SK-N-SH (cell line): Measurements from ENCODE around the gene PDZRN4. TPM values are rescaled to one million over a fixed set of nuclear protein-coding genes. Genes with fewer than 3 reads are reported as not detected.

Source experiments
- CTCF ChIA-PET: fragments of 300-600, 350-600 bp; formaldehyde crosslinking; extraction: SDS; loops from one replicate; lab custom pipeline; 2021; lab: Yijun Ruan, JAX
- POLR2A ChIA-PET: fragments of 350-600 bp; sonication (Branson Sonifier 250); formaldehyde crosslinking; extraction: SDS; loops from one replicate; lab custom pipeline; 2020; ENCODE audit warnings: antibody characterized with exemption, inconsistent platforms; lab: Yijun Ruan, JAX
- DNase-seq: peaks from one replicate; pipeline ENCODE4 v3.0.0; 2012
- H2AFZ ChIP-seq: fragments of 200-600 bp; sonication (generic); 2 replicates; pipeline ENCODE4 v1.8.1; 2016; ENCODE audit warnings: antibody characterized with exemption, mild to moderate bottlenecking, low read depth
- H3F3A ChIP-seq: fragments of 200-600 bp; sonication (generic); replicated peaks from 2 replicates; pipeline ENCODE3; 2016; ENCODE audit warnings: antibody characterized with exemption, mild to moderate bottlenecking; ENCODE audit not compliant: insufficient read depth
- H3K27ac ChIP-seq, 2 experiments: fragments of 200-500 bp in 1 of 2; fragments of 200-600 bp in 1 of 2; sonication (Bioruptor generic) in 1 of 2; sonication (generic), shearing (Covaris generic) in 1 of 2; 2 replicates each; pipeline versions ENCODE4 v1.5.1 to v1.6.1; 2014 to 2016; ENCODE audit warnings: low read depth in 2 of 2, inconsistent platforms in 1 of 2, low read length in 1 of 2, mild to moderate bottlenecking in 1 of 2, mixed read lengths in 1 of 2
- H3K27me3 ChIP-seq: fragments of 200-600 bp; sonication (generic), shearing (Covaris generic); 2 replicates; pipeline ENCODE4 v1.6.1; 2016; ENCODE audit warnings: mixed run types; ENCODE audit not compliant: insufficient read depth
- H3K36me3 ChIP-seq, 2 experiments: fragments of 200-500 bp in 1 of 2; fragments of 200-600 bp in 1 of 2; sonication (Bioruptor generic) in 1 of 2; sonication (generic) in 1 of 2; replicated peaks in 1 of 2; 2 replicates each; pipeline versions ENCODE3 to v1.5.1; 2014 to 2016; ENCODE audit warnings: low read length in 1 of 2, mild to moderate bottlenecking in 1 of 2; ENCODE audit not compliant: insufficient read depth in 2 of 2, control insufficient read depth in 1 of 2
- H3K4me1 ChIP-seq, 2 experiments: fragments of 200-500 bp in 1 of 2; fragments of 200-600 bp in 1 of 2; sonication (Bioruptor generic) in 1 of 2; sonication (generic), shearing (Covaris generic) in 1 of 2; 2 replicates each; pipeline versions ENCODE4 v1.5.1 to v1.6.1; 2014 to 2016; ENCODE audit warnings: low read depth in 1 of 2, low read length in 1 of 2, mixed run types in 1 of 2; ENCODE audit not compliant: insufficient read depth in 2 of 2, control insufficient read depth in 1 of 2
- H3K4me2 ChIP-seq: fragments of 200-600 bp; sonication (generic), shearing (Covaris generic); 2 replicates; pipeline ENCODE4 v1.6.1; 2017; ENCODE audit warnings: mixed run types
- H3K4me3 ChIP-seq, 2 experiments: fragments of 200-500 bp in 1 of 2; fragments of 200-600 bp in 1 of 2; sonication (Bioruptor generic) in 1 of 2; sonication (generic), shearing (Covaris generic) in 1 of 2; 2 replicates each; pipeline versions ENCODE4 v1.5.1 to v1.8.1; 2014 to 2016; ENCODE audit warnings: low read depth in 2 of 2, inconsistent platforms in 1 of 2, low read length in 1 of 2, mild to moderate bottlenecking in 1 of 2, mixed read lengths in 1 of 2, moderate library complexity in 1 of 2
- H3K79me2 ChIP-seq: fragments of 200-600 bp; sonication (generic); 2 replicates; pipeline ENCODE4 v1.8.1; 2017; ENCODE audit warnings: mild to moderate bottlenecking; ENCODE audit not compliant: insufficient read depth
- H3K9ac ChIP-seq: fragments of 200-600 bp; sonication (generic); 2 replicates; pipeline ENCODE4 v1.6.1; 2017; ENCODE audit warnings: mixed run types
- H3K9me2 ChIP-seq: fragments of 200-600 bp; sonication (generic); 2 replicates; pipeline ENCODE4 v1.6.1; 2017; ENCODE audit warnings: mixed run types
- H3K9me3 ChIP-seq: fragments of 200-600 bp; sonication (generic); 2 replicates; pipeline ENCODE4 v1.6.1; 2017; ENCODE audit warnings: mixed run types, mild to moderate bottlenecking, moderate library complexity
- H4K20me1 ChIP-seq: fragments of 200-600 bp; sonication (generic); 2 replicates; pipeline ENCODE4 v1.6.1; 2017; ENCODE audit warnings: mild to moderate bottlenecking, mixed run types; ENCODE audit not compliant: insufficient read depth
- CHD2 ChIP-seq: fragments of 150-350 bp; IDR thresholded peaks from 2 replicates; pipeline ENCODE4 v1.6.1; 2018; ENCODE audit warnings: low read length; ENCODE audit not compliant: partially characterized antibody
- CTCF ChIP-seq: fragments of 200-600 bp; sonication (generic); IDR thresholded peaks from 2 replicates; pipeline ENCODE4 v1.6.1; 2017; ENCODE audit warnings: antibody characterized with exemption, mild to moderate bottlenecking, moderate library complexity
- EZH2phosphoT487 ChIP-seq: fragments of 200-600 bp; sonication (generic); IDR thresholded peaks from 2 replicates; pipeline ENCODE4 v1.6.1; 2017; ENCODE audit warnings: low read depth, mixed run types, mild to moderate bottlenecking, antibody characterized with exemption, moderate library complexity, borderline replicate concordance
- FOXJ3 ChIP-seq: sonication (generic); formaldehyde crosslinking; IDR thresholded peaks from 2 replicates; pipeline ENCODE4 v1.5.1; 2020; ENCODE audit warnings: mild to moderate bottlenecking, missing genetic modification reagents
- GATA2 ChIP-seq: sonication (generic); formaldehyde crosslinking; IDR thresholded peaks from 2 replicates; pipeline ENCODE4 v1.5.0; 2020; ENCODE audit warnings: mild to moderate bottlenecking, missing genetic modification reagents
- IRF3 ChIP-seq: fragments of 150-350 bp; IDR thresholded peaks from 2 replicates; pipeline ENCODE4 v1.6.1; 2016; ENCODE audit warnings: mild to moderate bottlenecking, low read depth, low read length
- MEF2A ChIP-seq: IDR thresholded peaks from 2 replicates; pipeline ENCODE4 v1.4.0; 2012; ENCODE audit warnings: low read depth, borderline replicate concordance
- POLR2AphosphoS5 ChIP-seq: IDR thresholded peaks from 2 replicates; pipeline ENCODE4 v1.6.1; 2012; ENCODE audit warnings: low read depth, low read length
- RAD21 ChIP-seq: IDR thresholded peaks from 2 replicates; pipeline ENCODE4 v1.6.1; 2012; ENCODE audit warnings: mild to moderate bottlenecking, low read length
- RCOR1 ChIP-seq: fragments of 150-350 bp; IDR thresholded peaks from 2 replicates; pipeline ENCODE4 v1.6.1; 2017; ENCODE audit warnings: antibody characterized with exemption, low read length
- RFX5 ChIP-seq: IDR thresholded peaks from 2 replicates; pipeline ENCODE4 v1.6.1; 2012; ENCODE audit warnings: mild to moderate bottlenecking, improper control_type of control experiment, low read length
- SIN3A ChIP-seq: IDR thresholded peaks from 2 replicates; pipeline ENCODE4 v1.6.1; 2012; ENCODE audit warnings: low read depth, mild to moderate bottlenecking, low read length, moderate library complexity, borderline replicate concordance
- TAF1 ChIP-seq: IDR thresholded peaks from 2 replicates; pipeline ENCODE4 v1.6.1; 2012; ENCODE audit warnings: low read depth, mild to moderate bottlenecking, low read length, moderate library complexity, borderline replicate concordance
- USF1 ChIP-seq: IDR thresholded peaks from 2 replicates; pipeline ENCODE4 v1.4.0; 2012; ENCODE audit warnings: low read depth, borderline replicate concordance
- USF2 ChIP-seq: fragments of 150-350 bp; IDR thresholded peaks from 2 replicates; pipeline ENCODE4 v1.6.1; 2017; ENCODE audit warnings: antibody characterized with exemption, low read length, low read depth, borderline replicate concordance
- ZBTB33 ChIP-seq: IDR thresholded peaks from 2 replicates; pipeline ENCODE4 v1.4.0; 2012; ENCODE audit warnings: low read depth, borderline replicate concordance
- WGBS: methylation state at CpG from one replicate; pipeline ENCODE4 v1.1.6; 2017; ENCODE audit warnings: low lambda C conversion rate; 5-methylcytosine and 5-hydroxymethylcytosine counted together
- polyA plus RNA-seq, 3 experiments: library from polyadenylated mRNA; depleted of rRNA; stranded (reverse); fragments of >200 nt; gene quantifications; 2 replicates each; pipeline ENCODE4 v1.2.3, GENCODE V29; 2012

PDZRN4 gene
- polyA plus RNA-seq, 1 of the 3 experiments (the other 2 are of a cell fraction): 0.02 TPM

GRCh38 chr12:41466300-41466699 lies 278.2 kb downstream of the PDZRN4 start (continued):
- TF ChIP-seq USF2 (no peak), TAF1 (no peak), POLR2AphosphoS5 (no peak), CHD2 (no peak), MEF2A (no peak), USF1 (no peak), RFX5 (no peak)

GRCh38 chr12:41466802-41467201 lies 278.7 kb downstream of the PDZRN4 start:
- Histone ChIP-seq H3K79me2 (no peaks in the 10 kb centered on the region), H3K9me3 (no peaks in the 10 kb centered on the region), H4K20me1 (no peaks in the 10 kb centered on the region), H3K27me3 (no peaks in the 10 kb centered on the region), H3F3A (no peaks in the 10 kb centered on the region), H3K4me2 (no peak overlapping the region), H3K9me2 (no peaks in the 10 kb centered on the region), H3K9ac (no peak overlapping the region), H3K36me3 (no peaks in the 10 kb centered on the region), H2AFZ (no peak overlapping the region), H3K4me3 (no peak overlapping the region), H3K4me1 (no peaks in the 10 kb centered on the region; a peak in 2 of 4 replicates), H3K27ac (no peak overlapping the region)
- ChIA-PET POLR2A (no interaction called here), CTCF (interaction anchor here (0.7 kb wide), 1 partner anchor 8 kb away, joined by 3 read pairs; no protein-coding TSS in a partner anchor)
- 56% methylated on average over 5 of the region's 5 CpGs for whole genome bisulfite sequencing
- no peak for TF ChIP-seq ZBTB33
- no peak for TF ChIP-seq CTCF
- no peak for TF ChIP-seq USF1
- TF ChIP-seq FOXJ3 (CRISPR knock-in tag): no peak
- TF ChIP-seq SIN3A: no peak
- TF ChIP-seq RFX5: no peak
- no peak for TF ChIP-seq RAD21
- no peak for TF ChIP-seq GATA2 (CRISPR knock-in tag)
- TF ChIP-seq EZH2phosphoT487: no peak
- TF ChIP-seq IRF3: no peak
- TF ChIP-seq MEF2A: no peak
- TF ChIP-seq RCOR1: no peak
- no peak for TF ChIP-seq TAF1
- DNase-seq: no peak
